Mononuclear cell (primary cell): ENCODE data around the gene FAM180A. TPM values are rescaled to one million over a fixed set of nuclear protein-coding genes. Genes with fewer than 3 reads are reported as not detected.

ENCODE experiments used
- H3K27me3 ChIP-seq: 2 replicates; pipeline ENCODE4 v1.6.0; 2011; ENCODE audit warnings: low read length, control low read depth; ENCODE audit not compliant: insufficient read depth
- H3K4me1 ChIP-seq: 2 replicates; pipeline ENCODE4 v1.5.1; 2011; ENCODE audit warnings: mild to moderate bottlenecking, low read length, control low read depth; ENCODE audit not compliant: insufficient read depth
- H3K4me3 ChIP-seq: 2 replicates; pipeline ENCODE4 v1.5.1; 2011; ENCODE audit warnings: mild to moderate bottlenecking, low read length, moderate library complexity
- H3K9me3 ChIP-seq: 2 replicates; pipeline ENCODE4 v1.5.1; 2011; ENCODE audit warnings: low read depth, mild to moderate bottlenecking, control low read depth, low read length
- total RNA-seq: library from RNA; depleted of rRNA; stranded (reverse); fragments of >200 nt; gene quantifications from one replicate; pipeline ENCODE4 v1.2.3, GENCODE V29; 2012

The FAM180A gene
- total RNA-seq, 1 donor = not detected

DNA sequence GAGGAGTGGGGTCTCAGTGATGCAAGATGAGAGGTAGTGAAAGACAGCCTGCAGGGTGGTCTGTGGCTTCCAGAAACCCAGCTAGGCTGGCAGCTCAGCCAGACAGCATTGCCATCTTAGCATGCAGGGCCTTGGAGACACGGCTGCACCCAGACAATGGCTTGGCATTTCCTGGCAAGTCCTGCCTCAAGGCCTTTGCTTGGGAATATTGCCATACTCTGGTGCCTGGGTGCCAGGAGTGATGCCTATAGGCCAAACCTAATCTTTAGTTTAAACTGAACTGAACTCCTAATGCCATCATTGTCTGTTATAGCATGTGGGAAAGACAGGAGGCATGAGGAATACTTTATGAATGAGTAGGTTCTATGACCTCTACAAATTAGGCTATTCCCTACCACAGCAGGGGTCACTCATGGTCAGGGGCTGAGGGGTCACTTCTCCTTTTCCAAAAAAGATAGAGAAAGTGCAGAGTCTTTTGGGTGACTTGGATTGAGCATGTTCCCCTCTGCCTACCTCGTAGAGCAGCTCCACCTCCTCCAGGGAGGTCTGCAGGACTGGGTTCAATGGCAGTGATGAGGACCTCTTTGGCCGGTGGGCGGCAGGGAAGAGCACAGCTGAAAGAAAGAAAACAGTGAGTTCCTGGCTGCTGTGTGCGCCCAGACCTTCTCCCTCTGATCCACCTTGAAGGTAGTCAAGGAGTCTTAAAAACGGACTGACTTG, 11.9 kb downstream of the FAM180A start:
- Histone ChIP-seq H3K9me3 (no peaks in the 10 kb centered on the region), H3K27me3 (no peaks in the 10 kb centered on the region), H3K4me1 (no peaks in the 10 kb centered on the region), H3K4me3 (no peak overlapping the region)

DNA sequence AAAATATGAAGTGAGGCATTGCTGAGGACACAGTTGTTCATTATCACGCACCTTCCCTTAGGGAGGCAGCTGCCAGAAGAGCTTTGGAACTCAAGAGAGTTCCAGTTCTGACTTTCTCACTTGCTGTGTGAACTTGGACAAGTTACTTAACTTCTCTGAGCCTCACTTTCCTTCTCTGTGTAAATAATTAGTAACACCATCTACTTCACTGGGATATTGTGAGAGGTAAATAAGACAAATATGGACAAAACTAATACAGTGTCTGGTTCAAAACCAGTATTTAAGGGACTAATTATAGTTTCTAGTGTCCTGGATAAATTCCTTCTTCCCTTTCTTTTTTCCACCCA, 14.3 kb downstream of the FAM180A start:
- Histone ChIP-seq H3K27me3 (no peaks in the 10 kb centered on the region), H3K4me1 (no peaks in the 10 kb centered on the region), H3K4me3 (no peak overlapping the region), H3K9me3 (no peaks in the 10 kb centered on the region)

DNA sequence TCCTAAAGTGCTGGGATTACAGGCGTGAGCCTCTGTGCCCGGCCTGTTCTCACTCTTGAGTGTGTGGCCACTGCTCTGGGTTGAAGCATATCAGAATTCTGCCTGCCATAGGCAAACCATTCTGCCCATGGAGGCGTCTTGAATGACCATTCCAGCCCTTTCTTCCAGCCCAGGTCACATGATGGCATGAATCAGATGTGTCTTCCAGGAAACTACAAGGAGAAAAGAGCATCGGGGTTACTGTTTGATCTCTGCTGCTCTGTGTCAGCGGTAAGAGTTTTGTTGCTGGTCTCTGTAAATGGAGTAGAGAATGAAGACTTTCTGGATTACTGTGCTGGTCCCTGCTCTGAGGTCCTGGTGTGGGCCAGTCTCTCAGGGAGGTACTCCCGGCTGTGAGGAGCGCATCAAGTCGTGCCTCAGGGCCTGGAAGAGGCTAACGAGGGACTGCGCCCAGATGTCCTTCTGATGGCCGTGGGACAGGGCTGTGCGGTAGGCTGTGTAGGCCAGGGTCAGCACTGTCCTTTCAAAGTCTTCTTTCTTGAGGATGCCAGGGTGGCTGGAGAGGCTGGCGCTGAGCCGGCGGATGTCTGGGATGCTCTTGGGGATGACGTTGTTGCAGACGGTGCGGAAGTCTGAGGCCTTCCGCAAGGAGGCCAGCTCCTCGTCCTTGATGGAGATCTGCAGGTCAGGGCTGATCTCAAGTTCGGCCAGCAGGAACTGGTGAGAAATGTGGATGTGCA, 14.8 kb downstream of the FAM180A start:
- H3K27me3 ChIP-seq = no peaks in the 10 kb centered on the region
- H3K4me1 ChIP-seq = no peaks in the 10 kb centered on the region
- H3K4me3 ChIP-seq = no peak overlapping the region
- no peaks in the 10 kb centered on the region for H3K9me3 ChIP-seq

DNA sequence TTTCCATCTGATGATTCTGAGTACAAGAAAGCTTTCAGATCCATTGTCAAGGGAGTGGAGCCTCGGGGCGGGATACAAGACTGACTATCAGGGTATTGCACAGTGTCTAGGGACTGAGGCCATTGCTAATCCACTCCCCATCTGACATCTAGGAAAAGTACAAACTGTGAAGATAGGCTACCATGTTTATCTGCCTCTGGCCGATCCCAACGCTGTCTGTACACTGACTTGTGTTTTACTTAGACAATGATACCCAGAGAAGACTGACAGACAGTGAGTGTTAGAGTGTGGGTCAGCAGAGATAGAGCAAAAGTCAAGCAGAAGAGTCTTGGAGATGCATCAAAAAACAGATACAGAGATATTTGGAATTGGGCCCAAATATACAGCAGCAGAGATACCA, 17.5 kb downstream of the FAM180A start:
- no peaks in the 10 kb centered on the region for H3K4me1 ChIP-seq
- no peak overlapping the region for H3K4me3 ChIP-seq
- no peaks in the 10 kb centered on the region for H3K9me3 ChIP-seq
- H3K27me3 ChIP-seq = no peaks in the 10 kb centered on the region

DNA sequence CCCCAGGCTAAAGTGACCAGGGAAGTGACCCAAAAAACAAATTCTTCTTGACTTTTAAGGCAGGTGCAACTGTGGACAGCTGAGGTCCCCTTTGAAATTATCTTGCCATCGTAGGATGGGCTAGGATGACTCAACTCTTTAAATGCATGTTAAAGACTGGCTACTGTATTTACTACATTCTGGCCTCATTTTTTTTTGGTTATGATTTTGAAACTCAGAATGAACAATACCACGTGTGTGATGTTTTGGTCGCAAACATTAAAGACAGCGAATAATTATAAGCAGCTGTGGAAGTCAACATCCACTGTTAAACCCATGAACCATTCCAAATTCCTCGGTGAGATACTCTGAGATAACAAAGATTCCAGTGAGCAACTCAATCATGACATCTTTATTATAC, 19.4 kb downstream of the FAM180A start:
- Histone ChIP-seq H3K4me3 (no peak overlapping the region), H3K27me3 (no peaks in the 10 kb centered on the region), H3K4me1 (no peaks in the 10 kb centered on the region), H3K9me3 (no peaks in the 10 kb centered on the region)

DNA sequence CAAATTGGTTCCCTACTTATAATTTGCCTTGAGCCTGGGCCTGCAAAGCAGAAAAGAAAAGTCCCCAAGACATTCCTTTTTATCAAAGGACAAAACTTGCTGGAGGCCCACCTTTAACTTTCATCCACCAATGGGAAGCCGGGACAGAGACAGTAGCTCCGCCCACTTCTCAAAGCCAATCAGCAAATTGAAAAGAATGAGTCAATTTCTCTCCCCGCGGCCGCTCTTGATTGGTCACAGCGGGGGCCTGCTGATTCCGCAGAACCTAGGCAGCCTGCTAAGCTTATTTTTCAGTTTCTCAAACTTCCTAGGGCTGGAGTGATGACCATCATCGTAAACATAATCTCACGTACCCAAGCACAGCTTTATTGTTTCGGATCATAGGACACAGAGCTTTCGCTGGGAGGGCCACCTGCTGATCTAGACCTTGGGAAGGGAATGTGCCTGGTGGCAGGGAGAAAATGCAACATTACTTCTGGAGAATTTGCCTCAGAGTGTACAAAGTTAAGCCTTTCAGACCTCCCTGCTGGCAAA, 20.4 kb downstream of the FAM180A start, which contains the start of gene SLC13A4:
TSS of gene SLC13A4 (minus strand) at position 51 of the 534 bp plus-strand sequence. CDS start 690 bp downstream, outside the sequence.
- no peaks in the 10 kb centered on the region for H3K27me3 ChIP-seq

DNA sequence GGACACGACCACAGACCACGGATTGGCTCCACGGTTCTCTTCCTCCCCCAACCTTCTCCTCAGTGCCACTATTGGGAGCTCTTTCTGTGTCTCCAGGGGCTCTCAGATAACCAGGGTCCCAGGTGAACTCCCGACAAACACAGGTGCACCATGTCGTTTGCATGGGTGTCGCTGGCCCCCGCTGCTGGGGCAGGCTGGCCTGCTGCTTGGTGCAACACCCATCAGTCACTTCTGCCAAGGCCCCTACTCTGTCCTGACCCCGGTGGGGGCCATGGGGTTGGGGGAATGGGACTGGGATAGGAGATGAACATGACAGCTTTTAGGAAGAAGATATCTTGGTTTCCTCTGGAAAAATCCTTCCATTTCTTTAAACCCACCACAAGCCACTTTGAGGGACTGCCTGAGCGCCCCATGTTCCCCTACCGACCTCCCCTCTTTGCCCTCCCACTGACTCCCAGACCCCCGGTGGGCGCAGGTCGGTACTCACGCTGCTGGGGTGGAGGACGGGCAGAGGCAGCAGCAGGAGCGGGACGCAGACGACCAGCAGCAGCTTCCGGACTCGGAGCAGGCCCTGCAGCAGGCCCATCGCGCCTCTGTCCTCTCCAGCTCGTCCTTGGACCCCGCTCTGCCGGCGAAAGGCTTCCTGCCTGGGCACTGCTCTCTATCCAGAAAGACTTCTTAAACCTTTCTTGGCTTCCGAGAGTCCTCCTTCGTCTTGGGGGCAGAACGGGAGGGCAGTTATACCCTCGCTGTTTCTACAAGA, 21.5 kb downstream of the FAM180A start:
- Histone ChIP-seq H3K4me3 (no peak overlapping the region), H3K9me3 (no peaks in the 10 kb centered on the region), H3K4me1 (no peaks in the 10 kb centered on the region), H3K27me3 (no peaks in the 10 kb centered on the region)

More for the DNA sequence above, 20.4 kb downstream of the FAM180A start, which contains the start of gene SLC13A4:
- H3K4me1 ChIP-seq = no peaks in the 10 kb centered on the region
- H3K4me3 ChIP-seq = no peak within 1 kb of the TSS
- no peaks in the 10 kb centered on the region for H3K9me3 ChIP-seq

DNA sequence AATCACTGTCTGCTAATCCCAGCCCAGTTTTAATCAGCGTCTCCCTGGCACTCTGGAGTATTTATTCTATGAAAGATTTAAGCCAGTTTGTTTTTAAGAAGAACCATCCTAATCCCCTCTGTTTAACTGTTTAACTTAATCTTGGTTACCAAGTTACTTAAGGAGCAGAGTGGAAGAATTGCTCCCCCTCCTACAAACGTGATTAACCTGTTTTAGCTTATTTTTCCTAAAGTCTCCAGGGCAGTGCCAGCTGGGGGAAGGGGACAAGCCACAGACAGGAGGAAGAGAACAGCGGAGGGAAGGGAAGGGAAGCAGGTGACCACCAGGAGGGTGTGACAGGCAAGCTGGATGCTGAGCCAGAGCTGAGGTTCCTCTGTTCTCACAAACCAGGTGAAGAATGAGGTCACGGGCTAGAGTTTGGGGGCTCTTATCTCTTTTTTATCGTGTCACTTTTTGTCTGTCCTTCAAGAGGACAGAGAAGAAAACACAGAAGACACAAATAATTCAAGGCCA, 22.3 kb downstream of the FAM180A start:
- H3K27me3 ChIP-seq = no peaks in the 10 kb centered on the region

DNA sequence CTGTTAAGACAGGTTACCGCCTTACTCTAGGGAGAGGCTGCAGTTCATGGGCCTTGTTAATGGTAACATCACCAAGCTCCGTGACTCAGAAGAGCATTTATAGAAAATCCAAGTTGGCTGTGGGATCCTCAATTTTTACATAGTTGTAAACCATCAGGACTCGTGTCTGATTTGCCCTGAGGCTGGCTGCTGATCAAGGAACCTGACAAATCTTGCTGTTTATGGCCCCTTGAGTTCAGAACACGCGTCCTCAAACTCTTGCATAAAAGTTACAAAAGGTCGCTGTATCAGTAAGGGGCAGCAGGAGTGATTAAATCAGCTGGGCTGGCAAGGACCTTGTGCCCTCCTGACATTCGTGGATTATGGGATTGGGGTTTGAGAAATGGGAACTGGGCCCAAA, 25.2 kb downstream of the FAM180A start:
- Histone ChIP-seq H3K9me3 (no peaks in the 10 kb centered on the region), H3K4me3 (no peak overlapping the region), H3K27me3 (no peaks in the 10 kb centered on the region), H3K4me1 (no peaks in the 10 kb centered on the region)

More for the DNA sequence above, 22.3 kb downstream of the FAM180A start:
- Histone ChIP-seq H3K4me1 (no peaks in the 10 kb centered on the region), H3K4me3 (no peak overlapping the region), H3K9me3 (no peaks in the 10 kb centered on the region)

DNA sequence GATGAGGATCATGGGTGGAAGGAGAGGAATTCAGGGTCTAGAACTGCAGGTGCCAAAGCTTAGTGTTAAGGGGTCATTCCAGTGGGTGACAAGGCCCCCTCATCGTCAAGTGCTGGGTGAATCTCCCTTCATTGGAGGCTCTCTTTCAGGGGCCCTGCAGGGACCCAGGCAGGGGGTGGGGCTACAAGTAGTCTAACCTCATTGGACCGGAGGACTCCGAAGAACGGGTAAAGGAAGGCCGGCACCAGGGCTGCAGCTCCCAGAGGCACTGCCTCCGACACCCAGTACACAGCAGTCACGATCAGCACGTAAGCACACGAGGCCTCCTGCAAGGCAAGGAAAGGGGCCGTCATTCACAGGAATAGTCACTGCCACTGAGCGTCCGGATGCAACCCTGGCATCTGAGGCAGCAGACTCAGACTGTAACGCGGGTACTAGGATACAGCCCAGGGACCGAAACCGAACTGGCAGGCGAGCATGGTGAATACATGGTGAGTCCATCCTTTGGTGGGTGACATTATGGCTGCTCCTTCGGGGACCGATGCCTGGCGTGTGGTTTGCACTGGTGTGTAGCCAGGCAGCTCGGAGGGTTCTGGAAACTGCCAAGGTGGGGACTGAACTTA, 27.3 kb downstream of the FAM180A start:
- H3K27me3 ChIP-seq = no peaks in the 10 kb centered on the region
- H3K4me3 ChIP-seq = no peak overlapping the region
- H3K9me3 ChIP-seq = no peaks in the 10 kb centered on the region
- H3K4me1 ChIP-seq = no peaks in the 10 kb centered on the region

DNA sequence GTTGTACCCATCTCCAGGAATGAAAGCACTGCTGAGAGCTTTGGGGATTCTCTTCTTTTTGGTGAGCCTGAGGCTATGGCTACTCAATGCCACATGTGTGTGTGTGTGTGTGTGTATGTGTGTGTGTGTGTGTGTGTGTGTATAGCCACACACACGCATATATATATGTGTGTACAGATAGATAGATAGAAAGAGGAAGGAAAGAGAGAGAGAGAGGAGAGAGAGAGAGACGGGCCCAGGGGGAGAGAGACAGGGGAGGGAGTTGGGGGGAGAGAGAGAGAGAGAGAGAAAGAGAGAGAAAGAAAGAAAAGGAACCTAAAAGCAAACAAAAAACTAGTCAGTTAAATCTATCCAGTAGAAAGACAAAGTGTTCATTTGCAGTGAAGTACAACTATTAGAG, 28.9 kb downstream of the FAM180A start:
- no peaks in the 10 kb centered on the region for H3K4me1 ChIP-seq

DNA sequence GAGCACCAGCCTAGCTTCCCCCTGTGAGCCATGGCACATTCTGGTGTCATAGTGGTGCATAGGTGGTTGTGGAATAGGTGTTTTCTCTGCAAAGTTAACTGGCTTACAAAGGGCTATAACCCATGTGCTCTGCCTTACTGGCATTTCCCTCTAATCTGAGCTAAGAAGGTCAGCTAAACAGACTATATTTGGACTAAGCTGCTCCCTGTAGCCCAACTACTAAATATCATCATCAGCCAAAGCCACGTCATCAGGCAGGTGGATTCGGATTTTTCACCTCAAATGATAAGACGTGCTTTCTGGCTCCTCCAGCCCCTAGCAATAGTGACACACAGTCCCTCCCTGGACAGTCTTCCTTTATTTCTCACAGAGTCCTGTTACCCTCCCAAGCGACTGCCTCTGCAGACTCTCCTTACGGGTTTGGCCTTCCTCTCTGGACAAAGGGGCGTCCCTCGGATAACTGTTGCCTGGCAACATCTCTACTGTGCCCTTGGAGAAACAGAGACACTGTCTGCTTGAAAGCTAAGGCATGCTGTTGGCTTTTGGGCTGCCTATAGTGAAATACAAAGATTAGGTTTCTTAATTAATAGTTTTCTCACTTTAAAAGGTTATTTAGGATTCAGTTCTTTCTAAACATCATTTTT, 29.7 kb downstream of the FAM180A start:
- Histone ChIP-seq H3K4me1 (no peaks in the 10 kb centered on the region), H3K9me3 (no peaks in the 10 kb centered on the region), H3K4me3 (no peak overlapping the region), H3K27me3 (no peaks in the 10 kb centered on the region)

More for the DNA sequence above, 28.9 kb downstream of the FAM180A start:
- H3K9me3 ChIP-seq = no peaks in the 10 kb centered on the region
- H3K27me3 ChIP-seq = no peaks in the 10 kb centered on the region
- no peak overlapping the region for H3K4me3 ChIP-seq

DNA sequence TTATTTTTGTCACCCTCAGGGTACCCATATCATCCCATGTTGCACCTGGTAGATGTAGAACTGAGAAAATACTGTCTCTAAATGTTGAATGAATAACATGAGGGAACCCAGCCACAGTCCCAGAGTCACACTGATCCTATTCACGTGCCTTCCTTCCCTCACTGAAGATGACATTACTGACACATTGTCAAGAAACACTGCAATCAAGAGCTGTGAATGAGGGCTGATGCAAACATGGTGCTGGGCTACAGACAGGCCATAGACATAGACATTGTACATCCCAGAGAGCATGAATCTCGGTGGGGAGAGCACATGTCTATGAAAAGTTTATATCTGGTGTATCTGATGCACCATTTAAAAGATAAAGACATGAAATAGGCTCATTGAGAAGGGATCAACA, 30.4 kb downstream of the FAM180A start:
- H3K27me3 ChIP-seq = no peaks in the 10 kb centered on the region
- no peaks in the 10 kb centered on the region for H3K4me1 ChIP-seq
- no peaks in the 10 kb centered on the region for H3K9me3 ChIP-seq
- H3K4me3 ChIP-seq = no peak overlapping the region

DNA sequence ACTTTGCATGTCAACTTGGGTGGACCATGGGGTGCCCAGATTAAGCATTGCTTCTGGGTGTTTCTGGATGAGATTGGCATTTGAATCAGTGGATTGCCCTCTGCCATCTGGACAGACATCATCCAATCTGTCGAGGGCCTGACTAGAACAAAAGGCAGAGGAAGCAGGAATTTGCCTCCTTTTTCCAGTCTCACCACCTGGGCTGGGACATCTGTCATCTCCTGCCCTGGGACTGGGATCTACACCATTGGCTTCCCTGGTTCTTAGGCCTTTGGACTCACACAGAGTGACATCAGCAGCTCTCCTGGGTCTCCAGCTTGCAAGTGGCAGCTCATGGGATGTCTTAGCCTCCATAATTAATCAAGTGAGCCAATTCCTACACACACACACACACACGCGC, 30.9 kb downstream of the FAM180A start:
- no peaks in the 10 kb centered on the region for H3K9me3 ChIP-seq
- no peak overlapping the region for H3K4me3 ChIP-seq
- H3K4me1 ChIP-seq = no peaks in the 10 kb centered on the region
- no peaks in the 10 kb centered on the region for H3K27me3 ChIP-seq
